DND-41 (cell line): Measurements from ENCODE around the gene ARHGAP28.

Source experiments
- EZH2 ChIP-seq: IDR thresholded peaks from 3 replicates; pipeline ENCODE4 v1.6.1; 2012; ENCODE audit warnings: borderline replicate concordance, low read depth, mild to moderate bottlenecking, moderate library complexity, low read length, inconsistent platforms; ENCODE audit not compliant: severe bottlenecking
- TF ChIP-seq, protein P1 (sequence below): IDR thresholded peaks from 2 replicates; pipeline ENCODE4 v1.5.1; 2012; ENCODE audit warnings: borderline replicate concordance, low read length, moderate library complexity, mild to moderate bottlenecking; ENCODE audit not compliant: poor library complexity, severe bottlenecking; ENCODE audit errors: extremely low read depth

DNA sequence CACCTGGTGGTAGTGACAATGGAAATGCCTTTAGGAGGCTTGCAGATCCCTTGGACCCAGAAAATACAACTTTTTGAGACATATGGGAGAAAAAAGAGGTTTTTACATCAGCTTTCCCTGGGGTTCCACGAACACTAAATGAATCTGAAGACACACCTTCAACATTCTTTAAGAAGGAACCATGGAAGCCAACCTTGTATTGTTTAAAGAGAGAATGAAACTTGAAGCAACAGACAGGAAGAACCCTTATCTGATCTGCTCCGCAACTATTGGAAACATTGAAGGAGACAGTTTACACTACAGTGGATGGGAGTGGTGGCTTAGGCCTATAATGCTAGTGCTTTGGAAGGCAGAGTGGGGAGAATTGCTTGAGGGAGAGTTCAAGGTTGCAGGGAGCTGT lies 197.6 kb downstream of the ARHGAP28 start:
- TF ChIP-seq, protein P1, sequence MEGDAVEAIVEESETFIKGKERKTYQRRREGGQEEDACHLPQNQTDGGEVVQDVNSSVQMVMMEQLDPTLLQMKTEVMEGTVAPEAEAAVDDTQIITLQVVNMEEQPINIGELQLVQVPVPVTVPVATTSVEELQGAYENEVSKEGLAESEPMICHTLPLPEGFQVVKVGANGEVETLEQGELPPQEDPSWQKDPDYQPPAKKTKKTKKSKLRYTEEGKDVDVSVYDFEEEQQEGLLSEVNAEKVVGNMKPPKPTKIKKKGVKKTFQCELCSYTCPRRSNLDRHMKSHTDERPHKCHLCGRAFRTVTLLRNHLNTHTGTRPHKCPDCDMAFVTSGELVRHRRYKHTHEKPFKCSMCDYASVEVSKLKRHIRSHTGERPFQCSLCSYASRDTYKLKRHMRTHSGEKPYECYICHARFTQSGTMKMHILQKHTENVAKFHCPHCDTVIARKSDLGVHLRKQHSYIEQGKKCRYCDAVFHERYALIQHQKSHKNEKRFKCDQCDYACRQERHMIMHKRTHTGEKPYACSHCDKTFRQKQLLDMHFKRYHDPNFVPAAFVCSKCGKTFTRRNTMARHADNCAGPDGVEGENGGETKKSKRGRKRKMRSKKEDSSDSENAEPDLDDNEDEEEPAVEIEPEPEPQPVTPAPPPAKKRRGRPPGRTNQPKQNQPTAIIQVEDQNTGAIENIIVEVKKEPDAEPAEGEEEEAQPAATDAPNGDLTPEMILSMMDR, result no peak
- TF ChIP-seq EZH2, result no peak
